ENCODE results near the gene MOV10L1. TPM values are rescaled to one million over a fixed set of nuclear protein-coding genes. Genes with fewer than 3 reads are reported as not detected.

The MOV10L1 gene
- total and polyA plus RNA-seq, 2 donors (not counting 3 experiments of a cell fraction or from before 2014, with no cell fraction given) = 27.6 to 37.6 TPM

DNA sequence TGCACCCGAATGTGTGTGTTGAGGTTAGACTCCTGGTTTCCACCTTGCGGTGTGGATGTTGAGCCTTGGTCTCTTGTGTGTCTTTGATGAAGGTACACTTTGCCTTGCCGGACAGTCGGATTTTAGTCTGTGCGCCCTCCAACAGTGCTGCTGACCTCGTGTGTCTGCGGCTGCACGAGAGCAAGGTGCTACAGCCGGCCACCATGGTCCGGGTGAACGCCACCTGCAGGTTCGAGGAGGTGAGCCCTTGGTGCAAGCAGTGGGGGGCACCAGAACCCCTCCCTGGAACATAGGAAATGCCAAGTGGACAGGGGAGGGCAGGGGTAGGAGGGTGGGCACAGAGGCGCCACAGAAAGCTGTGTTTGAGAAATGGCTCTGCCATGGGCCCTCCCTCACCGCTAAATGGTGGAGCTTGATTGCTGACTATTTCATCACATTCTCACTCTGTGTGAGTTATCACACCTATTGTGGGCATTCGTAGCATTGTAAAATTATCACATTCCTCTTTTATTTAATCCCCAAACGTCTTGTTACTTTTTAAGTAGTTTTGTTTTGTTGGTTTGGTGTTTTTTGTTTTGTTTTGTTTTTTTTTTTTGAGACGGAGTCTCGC, 54.3 kb downstream of the MOV10L1 start:
- no peaks in the 10 kb centered on the region for H4K20me1 ChIP-seq (replicated peaks; ENCODE audit: control insufficient read depth, extremely low read depth, insufficient read depth, low read length)
- H3K27me3 ChIP-seq (ENCODE audit: control insufficient read depth in 2 of 2, insufficient read depth in 2 of 2, low read length in 2 of 2) = no peaks in the 10 kb centered on the region
- peaks cover 15 to 28% of the 10 kb centered on the region in 2 experiments for H3K36me3 ChIP-seq (ENCODE audit: control insufficient read depth in 2 of 2, extremely low read depth in 1 of 2, insufficient read depth in 2 of 2, low read length in 2 of 2)
- ChIA-PET POLR2A (no interaction called here), CTCF (no interaction called here)
- FAIRE-seq (no peak), DNase-seq (ENCODE audit: low read depth, low spot score) (no peak)
- H3K4me2 ChIP-seq (ENCODE audit: insufficient read depth, low read length) = no peak overlapping the region
- no peaks in the 10 kb centered on the region for H3K4me1 ChIP-seq (ENCODE audit: control insufficient read depth, extremely low read depth, insufficient read depth, low read length)
- no peaks in the 10 kb centered on the region for H3K9me3 ChIP-seq (replicated peaks; ENCODE audit: control insufficient read depth, insufficient read depth, low read length)
- H2AFZ ChIP-seq (ENCODE audit: low read depth, low read length) = no peak overlapping the region
- no peak overlapping the region for H3K4me3 ChIP-seq (replicated peaks in 1 of 3; ENCODE audit: insufficient read depth in 1 of 3, low read depth in 1 of 3, low read length in 3 of 3)
- TF ChIP-seq, protein P1, sequence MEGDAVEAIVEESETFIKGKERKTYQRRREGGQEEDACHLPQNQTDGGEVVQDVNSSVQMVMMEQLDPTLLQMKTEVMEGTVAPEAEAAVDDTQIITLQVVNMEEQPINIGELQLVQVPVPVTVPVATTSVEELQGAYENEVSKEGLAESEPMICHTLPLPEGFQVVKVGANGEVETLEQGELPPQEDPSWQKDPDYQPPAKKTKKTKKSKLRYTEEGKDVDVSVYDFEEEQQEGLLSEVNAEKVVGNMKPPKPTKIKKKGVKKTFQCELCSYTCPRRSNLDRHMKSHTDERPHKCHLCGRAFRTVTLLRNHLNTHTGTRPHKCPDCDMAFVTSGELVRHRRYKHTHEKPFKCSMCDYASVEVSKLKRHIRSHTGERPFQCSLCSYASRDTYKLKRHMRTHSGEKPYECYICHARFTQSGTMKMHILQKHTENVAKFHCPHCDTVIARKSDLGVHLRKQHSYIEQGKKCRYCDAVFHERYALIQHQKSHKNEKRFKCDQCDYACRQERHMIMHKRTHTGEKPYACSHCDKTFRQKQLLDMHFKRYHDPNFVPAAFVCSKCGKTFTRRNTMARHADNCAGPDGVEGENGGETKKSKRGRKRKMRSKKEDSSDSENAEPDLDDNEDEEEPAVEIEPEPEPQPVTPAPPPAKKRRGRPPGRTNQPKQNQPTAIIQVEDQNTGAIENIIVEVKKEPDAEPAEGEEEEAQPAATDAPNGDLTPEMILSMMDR (IDR thresholded peaks at IDR 0.05; ENCODE audit: extremely low read depth in 1 of 2, insufficient read depth in 1 of 2, low read depth in 1 of 2, low read length in 2 of 2) = no peak
- no peak for TF ChIP-seq JUN (IDR thresholded peaks at IDR 0.05; ENCODE audit: borderline replicate concordance, insufficient read depth, insufficient read length, low read depth)
- TF ChIP-seq MYC (IDR thresholded peaks at IDR 0.05; ENCODE audit: low read depth, low read length) = no peak
- no peak for TF ChIP-seq POLR2A (IDR thresholded peaks at IDR 0.05; ENCODE audit: low read depth, low read length)
- TF ChIP-seq EZH2 (IDR thresholded peaks at IDR 0.05; ENCODE audit: borderline replicate concordance, low read depth, low read length, severe bottlenecking) = no peak
- TF ChIP-seq GATA2 (IDR thresholded peaks at IDR 0.05; ENCODE audit: insufficient read depth, insufficient read length, low read depth, low read length) = no peak
- no peak for TF ChIP-seq POLR2AphosphoS5 (IDR thresholded peaks at IDR 0.05; ENCODE audit: insufficient read depth, low read depth, low read length)
- no peak for TF ChIP-seq FOS (IDR thresholded peaks at IDR 0.05; ENCODE audit: borderline replicate concordance, insufficient read depth, low read length)
- TF ChIP-seq, protein P2, sequence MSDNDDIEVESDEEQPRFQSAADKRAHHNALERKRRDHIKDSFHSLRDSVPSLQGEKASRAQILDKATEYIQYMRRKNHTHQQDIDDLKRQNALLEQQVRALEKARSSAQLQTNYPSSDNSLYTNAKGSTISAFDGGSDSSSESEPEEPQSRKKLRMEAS (IDR thresholded peaks at IDR 0.05; ENCODE audit: insufficient read depth, insufficient read length) = no peak
- H3K79me2 ChIP-seq (ENCODE audit: control insufficient read depth, insufficient read depth, low read length) = no peaks in the 10 kb centered on the region
- no peak overlapping the region for H3K9ac ChIP-seq (replicated peaks; ENCODE audit: extremely low read depth, insufficient read depth, low read length)
- dilution Hi-C loops (cut with MboI; ENCODE audit: extremely low pct_ligation_motif_present, low sequenced_read_pairs) = no loop called here
- BruUV-seq (replicated peaks) = no TSS peak
- no peak overlapping the region for H3K27ac ChIP-seq (ENCODE audit: insufficient read depth, low read depth, low read length)
- intact Hi-C loops (cut with micrococcal nuclease) = no loop called here
- H3K9me1 ChIP-seq (replicated peaks; ENCODE audit: control insufficient read depth, extremely low read depth, insufficient read depth, low read length) = no peaks in the 10 kb centered on the region

Data from endothelial cell of umbilical vein (primary cell).